ENCODE data around the gene NQO2.
A peak's percentile ranks its signal among the peaks of the same experiment; 100 is the strongest.

NQO2 gene

GRCh38 chr6:3068329-3069214 lies 68.9 kb downstream of the NQO2 start, which contains the start of gene RIPK1 (continued):
- TF ChIP-seq ZNF140 (tag by site-specific recombination; IDR thresholded peaks at IDR 0.05): no peak
- TF ChIP-seq ZNF529 (tag by site-specific recombination; IDR thresholded peaks at IDR 0.05; ENCODE audit: insufficient replicate concordance): no peak
- TF ChIP-seq ZNF837 (tag by site-specific recombination; IDR thresholded peaks at IDR 0.05): no peak
- TF ChIP-seq REPIN1 (tag by site-specific recombination; IDR thresholded peaks at IDR 0.05; ENCODE audit: low read depth): no peak
- no peak for TF ChIP-seq ATF2 (tag by site-specific recombination; IDR thresholded peaks at IDR 0.05; ENCODE audit: low read depth)
- TF ChIP-seq ZNF701 (tag by site-specific recombination; IDR thresholded peaks at IDR 0.05): no peak
- TF ChIP-seq ZNF2 (tag by site-specific recombination; IDR thresholded peaks at IDR 0.05): peak; percentile 51; the same call in 1 of the 2 replicates
- 0 out of 2 replicates have a peak, but pooled peaks have one; percentile 30 for TF ChIP-seq PRDM10 (tag by site-specific recombination; IDR thresholded peaks at IDR 0.05)
- 0 out of 2 replicates have a peak, but pooled peaks have one; percentile 11 for TF ChIP-seq ZNF768 (tag by site-specific recombination; IDR thresholded peaks at IDR 0.05)
- no peak for TF ChIP-seq ZNF549 (tag by site-specific recombination; IDR thresholded peaks at IDR 0.05)
- TF ChIP-seq ZBTB48 (tag by site-specific recombination; IDR thresholded peaks at IDR 0.05): no peak
- TF ChIP-seq ZNF350 (tag by site-specific recombination; IDR thresholded peaks at IDR 0.05): no peak
- TF ChIP-seq ZBTB7A (tag by site-specific recombination; IDR thresholded peaks at IDR 0.05; ENCODE audit: low read depth): no peak
- no peak for TF ChIP-seq ZNF747 (tag by site-specific recombination; IDR thresholded peaks at IDR 0.05)
- no peak for TF ChIP-seq ZNF530 (tag by site-specific recombination; IDR thresholded peaks at IDR 0.05; ENCODE audit: low read depth)
- TF ChIP-seq ZNF146 (tag by site-specific recombination; IDR thresholded peaks at IDR 0.05): no peak
- no peak for TF ChIP-seq ZNF138 (tag by site-specific recombination; IDR thresholded peaks at IDR 0.05; ENCODE audit: borderline replicate concordance)
- TF ChIP-seq ZNF791 (tag by site-specific recombination; IDR thresholded peaks at IDR 0.05): no peak
- peak; percentile 88; the same call in 1 of the 2 replicates for TF ChIP-seq ZBTB20 (tag by site-specific recombination; IDR thresholded peaks at IDR 0.05)
